ENCODE data around the gene DDI1. TPM values are rescaled to one million over a fixed set of nuclear protein-coding genes. Genes with fewer than 3 reads are reported as not detected.

The DDI1 gene
- total and polyA plus RNA-seq, 12 donors = 0.08 TPM; not detected in 11

DNA sequence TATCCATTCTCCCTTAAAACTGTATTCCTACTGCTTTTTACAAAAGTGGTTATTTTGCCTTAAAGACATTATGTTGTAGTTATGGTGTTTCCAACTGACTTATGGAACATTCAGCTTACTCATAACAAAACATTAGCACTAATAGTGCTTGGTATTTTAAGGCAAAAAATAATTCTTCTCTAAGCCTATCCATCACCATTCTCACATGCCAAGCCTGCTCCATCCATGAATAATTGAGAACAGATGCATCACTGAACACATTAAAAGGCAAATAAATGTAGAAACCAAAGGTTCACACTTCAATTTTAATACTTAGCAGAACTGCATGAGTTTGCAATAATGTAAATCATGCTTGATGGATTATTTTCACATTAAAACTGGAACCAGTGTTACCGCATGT is 42.3 kb upstream of the DDI1 start:
- Histone ChIP-seq H3K36me3 (replicated peaks in 1 of 2) (peaks cover 0 to 6% of the 10 kb centered on the region in 2 donors), H3K4me1 (replicated peaks in 1 of 2) (no peaks in the 10 kb centered on the region), H3K27me3 (no peaks in the 10 kb centered on the region), H3K4me3 (no peak overlapping the region), H3K27ac (no peak overlapping the region), H3K9me3 (replicated peaks in 1 of 3) (no peaks in the 10 kb centered on the region)
- no peak for TF ChIP-seq POLR2A (IDR thresholded peaks at IDR 0.05)
- TF ChIP-seq, protein P1, sequence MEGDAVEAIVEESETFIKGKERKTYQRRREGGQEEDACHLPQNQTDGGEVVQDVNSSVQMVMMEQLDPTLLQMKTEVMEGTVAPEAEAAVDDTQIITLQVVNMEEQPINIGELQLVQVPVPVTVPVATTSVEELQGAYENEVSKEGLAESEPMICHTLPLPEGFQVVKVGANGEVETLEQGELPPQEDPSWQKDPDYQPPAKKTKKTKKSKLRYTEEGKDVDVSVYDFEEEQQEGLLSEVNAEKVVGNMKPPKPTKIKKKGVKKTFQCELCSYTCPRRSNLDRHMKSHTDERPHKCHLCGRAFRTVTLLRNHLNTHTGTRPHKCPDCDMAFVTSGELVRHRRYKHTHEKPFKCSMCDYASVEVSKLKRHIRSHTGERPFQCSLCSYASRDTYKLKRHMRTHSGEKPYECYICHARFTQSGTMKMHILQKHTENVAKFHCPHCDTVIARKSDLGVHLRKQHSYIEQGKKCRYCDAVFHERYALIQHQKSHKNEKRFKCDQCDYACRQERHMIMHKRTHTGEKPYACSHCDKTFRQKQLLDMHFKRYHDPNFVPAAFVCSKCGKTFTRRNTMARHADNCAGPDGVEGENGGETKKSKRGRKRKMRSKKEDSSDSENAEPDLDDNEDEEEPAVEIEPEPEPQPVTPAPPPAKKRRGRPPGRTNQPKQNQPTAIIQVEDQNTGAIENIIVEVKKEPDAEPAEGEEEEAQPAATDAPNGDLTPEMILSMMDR (IDR thresholded peaks at IDR 0.05) = no peak
- intact Hi-C loops (cut with DNase I) = no loop called here
- DNase-seq = no peak
- WGBS, 4 donors = 92 to 100% (median 97%) methylated on average over 1 of the region's 1 CpG

DNA sequence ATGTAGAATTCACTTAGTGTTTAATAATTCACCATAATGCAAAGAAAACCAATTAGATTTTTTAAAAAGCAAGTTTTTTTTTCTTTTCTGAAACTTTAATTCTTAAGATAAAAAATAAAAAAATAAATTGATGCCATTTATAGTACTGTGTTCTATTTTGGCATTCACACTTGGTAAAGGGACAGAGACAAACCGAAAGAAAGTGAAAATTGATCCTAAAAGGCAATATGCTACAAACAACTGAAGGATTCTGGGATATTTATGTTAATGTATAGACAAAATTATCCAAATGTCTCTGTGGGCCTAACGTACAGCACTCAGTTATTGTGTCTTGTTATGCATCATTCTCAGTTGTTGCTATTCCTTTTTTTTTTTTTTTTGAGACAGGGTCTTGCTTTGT is 41.9 kb upstream of the DDI1 start:
- H3K36me3 ChIP-seq (replicated peaks in 1 of 2) = peaks cover 0 to 6% of the 10 kb centered on the region in 2 donors
- H3K27me3 ChIP-seq = no peaks in the 10 kb centered on the region
- TF ChIP-seq POLR2A (IDR thresholded peaks at IDR 0.05) = no peak
- TF ChIP-seq, protein P1 (IDR thresholded peaks at IDR 0.05) = no peak
- 91 to 94% (median 94%) methylated on average over 2 of the region's 2 CpGs for WGBS, 4 donors
- no peaks in the 10 kb centered on the region for H3K4me1 ChIP-seq (replicated peaks in 1 of 2)
- H3K27ac ChIP-seq = no peak overlapping the region
- no peak for DNase-seq
- no peaks in the 10 kb centered on the region for H3K9me3 ChIP-seq (replicated peaks in 1 of 3)
- intact Hi-C loops (cut with DNase I) = no loop called here
- no peak overlapping the region for H3K4me3 ChIP-seq

DNA sequence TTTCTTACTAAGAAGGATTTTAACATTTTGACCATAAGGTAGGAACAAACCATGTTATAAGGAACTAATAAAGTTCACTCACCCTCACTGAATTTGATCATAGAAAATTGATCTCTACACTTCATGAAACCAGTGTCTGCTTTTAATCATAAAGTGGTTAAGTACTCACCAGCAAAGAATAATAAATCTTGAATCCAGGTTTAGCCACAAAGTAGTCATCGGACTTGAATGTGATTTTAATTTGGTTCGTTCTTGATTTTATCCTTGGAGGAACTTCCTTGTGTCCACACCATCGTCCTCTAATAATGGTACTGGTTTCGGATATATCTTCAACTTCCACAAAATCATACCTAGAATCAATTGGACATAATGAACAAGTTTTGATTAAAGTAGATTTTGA is 40.5 kb upstream of the DDI1 start:
- Histone ChIP-seq H3K27ac (no peak overlapping the region), H3K36me3 (replicated peaks in 1 of 2) (peaks cover 0 to 6% of the 10 kb centered on the region in 2 donors), H3K9me3 (replicated peaks in 1 of 3) (no peaks in the 10 kb centered on the region), H3K4me1 (replicated peaks in 1 of 2) (no peaks in the 10 kb centered on the region), H3K4me3 (no peak overlapping the region), H3K27me3 (no peaks in the 10 kb centered on the region)
- intact Hi-C loops (cut with DNase I) = no loop called here
- DNase-seq = no peak
- WGBS, 4 donors = 97 to 98% (median 97%) methylated on average over 4 of the region's 4 CpGs
- TF ChIP-seq POLR2A (IDR thresholded peaks at IDR 0.05) = no peak
- TF ChIP-seq, protein P1 (IDR thresholded peaks at IDR 0.05) = no peak

DNA sequence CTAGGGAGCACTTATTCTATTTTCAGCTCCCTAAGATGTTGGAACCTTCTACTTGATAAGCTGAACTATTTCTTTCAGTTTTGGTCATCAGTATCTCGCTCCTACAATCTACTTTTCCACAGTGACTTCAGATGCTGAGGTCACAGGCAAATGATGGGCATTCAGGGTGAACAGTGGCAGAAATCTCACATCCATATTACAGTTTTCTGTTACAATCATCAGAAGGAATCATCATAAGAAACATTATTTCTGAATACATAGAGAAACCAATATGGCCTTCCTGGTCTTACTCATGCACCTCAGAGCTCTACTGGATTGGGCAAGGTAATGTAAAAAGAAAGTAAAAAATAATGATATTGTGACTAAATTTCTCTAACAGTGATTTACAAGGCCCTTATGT is 39.4 kb upstream of the DDI1 start:
- no peak overlapping the region for H3K4me3 ChIP-seq
- H3K4me1 ChIP-seq (replicated peaks in 1 of 2) = no peaks in the 10 kb centered on the region
- no peaks in the 10 kb centered on the region for H3K27me3 ChIP-seq
- peaks cover 0 to 6% of the 10 kb centered on the region in 2 donors for H3K36me3 ChIP-seq (replicated peaks in 1 of 2)
- no peaks in the 10 kb centered on the region for H3K9me3 ChIP-seq (replicated peaks in 1 of 3)
- no peak overlapping the region for H3K27ac ChIP-seq
- intact Hi-C loops (cut with DNase I) = no loop called here
- 97 to 100% (median 100%) methylated on average over 1 of the region's 1 CpG for WGBS, 4 donors
- DNase-seq = no peak
- TF ChIP-seq POLR2A (IDR thresholded peaks at IDR 0.05) = no peak
- TF ChIP-seq, protein P1 (IDR thresholded peaks at IDR 0.05) = no peak

Measured in adrenal gland (tissue), 12 donors.